Stimulated activated CD8-positive, alpha-beta memory T cell treated with anti-CD3 and anti-CD28 coated beads, Interleukin-7, amount 100 ng/mL, for 4 hours (primary cell): ENCODE measurements around the gene UNC119B.

Source experiments
- DNase-seq, 2 donors: peaks; one replicate each; pipeline ENCODE4 v3.0.0-alpha.2; 2020; ENCODE audit warnings: low read depth in 2 of 2

UNC119B gene

GRCh38 chr12:120739031-120739762, 28.9 kb downstream of the UNC119B start:
- DNase-seq = no peak

GRCh38 chr12:120739821-120740613, 29.8 kb downstream of the UNC119B start:
- no peak for DNase-seq

DNA sequence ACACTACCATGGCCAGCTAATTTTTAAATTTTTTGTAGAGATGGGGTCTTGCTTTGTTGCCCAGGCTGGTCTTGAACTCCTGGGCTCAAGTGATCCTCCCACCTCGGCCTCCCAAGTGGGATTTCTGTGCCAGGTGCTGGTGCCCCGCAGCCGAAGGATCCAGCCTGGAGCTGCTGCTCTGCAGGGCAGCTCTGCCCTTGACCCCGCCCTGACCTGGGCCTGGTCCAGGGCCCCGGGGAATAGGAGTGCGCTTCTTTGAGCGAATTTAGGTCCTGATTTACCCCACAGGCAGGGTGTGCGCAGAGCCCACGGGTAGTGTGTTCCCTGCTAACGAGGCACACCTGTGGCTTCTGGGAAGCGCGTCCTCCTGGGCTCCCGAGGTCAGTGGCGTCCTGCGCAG, 30.6 kb downstream of the UNC119B start:
- no peak for DNase-seq

GRCh38 chr12:120741476-120742421, 31.5 kb downstream of the UNC119B start:
- DNase-seq = no peak

DNA sequence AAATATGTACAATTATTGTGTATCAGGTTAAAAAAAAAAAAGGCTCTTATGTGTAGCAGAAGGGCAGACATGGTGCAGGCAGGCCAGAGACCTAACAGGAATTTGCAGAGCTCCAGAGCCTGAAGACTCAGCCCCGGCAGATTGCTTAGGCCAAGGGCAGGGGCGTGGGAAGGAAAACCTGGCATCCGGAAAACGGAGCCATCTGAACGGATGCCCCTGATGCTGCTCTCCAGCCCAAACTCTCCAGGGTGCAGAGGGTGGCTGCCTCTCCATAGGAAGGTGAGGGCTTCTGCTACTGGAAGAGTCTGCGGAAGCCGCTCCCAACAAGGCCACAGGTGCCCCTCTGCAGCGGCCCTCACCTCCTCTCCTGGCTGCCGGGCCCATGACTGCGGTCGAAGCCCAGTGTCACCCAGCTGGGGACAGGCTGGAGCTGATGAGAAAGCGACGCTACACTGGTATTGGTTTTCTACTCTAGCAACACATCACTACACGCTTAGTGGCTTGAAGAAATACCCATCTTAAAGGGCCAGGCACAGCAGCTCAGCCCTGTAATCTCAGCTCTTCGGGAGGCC, 34.8 kb downstream of the UNC119B start:
- DNase-seq = no peak

- DNase-seq = no peak
These were observed 38.0 kb downstream of the UNC119B start for GRCh38 chr12:120748242-120748641.

GRCh38 chr12:120749256-120749655, 39.0 kb downstream of the UNC119B start:
- no peak for DNase-seq

GRCh38 chr12:120750806-120751205, 40.5 kb downstream of the UNC119B start:
- no peak for DNase-seq

DNA sequence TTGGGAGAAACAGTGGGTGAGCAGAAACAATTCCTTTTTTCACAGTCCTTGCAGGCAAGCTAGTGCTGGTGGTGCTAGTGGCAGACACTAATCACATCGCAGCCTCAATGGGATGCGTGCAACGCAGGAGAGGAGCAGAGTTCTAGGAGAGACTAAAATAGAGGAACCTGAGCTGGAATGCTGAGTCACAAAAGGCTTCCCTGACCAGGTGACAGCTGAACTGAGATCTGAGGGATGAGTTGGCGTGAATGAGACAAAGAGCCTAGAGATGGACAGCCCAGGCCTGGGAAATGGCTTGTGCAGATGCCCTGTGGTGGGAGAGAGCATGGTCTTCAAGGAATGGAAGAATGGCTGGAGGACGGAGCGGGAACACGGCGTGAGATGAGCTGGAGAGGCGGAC, 41.1 kb downstream of the UNC119B start:
- no peak for DNase-seq

GRCh38 chr12:120754792-120755191, 44.5 kb downstream of the UNC119B start:
- DNase-seq = no peak

DNA sequence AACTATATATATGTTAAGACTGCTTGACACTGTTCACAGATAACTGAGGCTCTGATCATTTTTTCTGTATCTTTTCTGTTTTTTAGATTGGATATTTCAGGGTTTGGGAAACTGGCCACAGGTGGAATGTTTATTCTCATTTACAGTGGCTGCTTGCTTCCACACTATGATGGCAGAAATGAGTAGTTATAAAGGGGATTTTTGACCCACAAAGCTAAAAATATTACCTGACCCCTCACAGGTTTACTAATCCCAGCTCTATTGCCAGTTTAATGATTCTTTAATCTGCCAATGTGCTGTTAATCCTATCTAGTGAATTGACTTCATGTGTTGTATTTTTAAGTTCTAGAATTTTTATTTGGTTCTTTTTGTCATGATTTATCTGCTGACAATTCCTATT, 45.0 kb downstream of the UNC119B start:
- DNase-seq = no peak

- DNase-seq = no peak
These were observed 47.0 kb downstream of the UNC119B start for GRCh38 chr12:120757226-120757742.

DNA sequence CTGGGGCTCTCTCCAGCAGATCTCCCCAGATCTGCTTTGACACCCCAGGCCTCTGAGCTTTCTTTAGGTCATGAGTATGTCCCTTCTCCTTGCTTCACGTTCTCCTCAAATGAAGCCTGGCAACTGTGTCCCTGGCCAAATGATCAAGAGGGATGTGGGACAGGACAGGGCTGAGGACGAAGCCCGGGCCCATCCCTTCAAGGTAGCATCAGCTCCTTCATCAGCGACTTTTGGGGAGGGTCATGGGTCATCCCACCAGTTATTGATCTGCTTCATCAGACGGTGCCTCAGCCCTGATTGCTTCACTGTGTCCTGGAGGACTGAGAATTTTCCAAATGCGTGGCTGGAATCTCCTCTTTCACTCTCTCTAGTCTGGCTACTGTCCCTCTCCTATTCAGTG, 47.7 kb downstream of the UNC119B start:
- DNase-seq = no peak

DNA sequence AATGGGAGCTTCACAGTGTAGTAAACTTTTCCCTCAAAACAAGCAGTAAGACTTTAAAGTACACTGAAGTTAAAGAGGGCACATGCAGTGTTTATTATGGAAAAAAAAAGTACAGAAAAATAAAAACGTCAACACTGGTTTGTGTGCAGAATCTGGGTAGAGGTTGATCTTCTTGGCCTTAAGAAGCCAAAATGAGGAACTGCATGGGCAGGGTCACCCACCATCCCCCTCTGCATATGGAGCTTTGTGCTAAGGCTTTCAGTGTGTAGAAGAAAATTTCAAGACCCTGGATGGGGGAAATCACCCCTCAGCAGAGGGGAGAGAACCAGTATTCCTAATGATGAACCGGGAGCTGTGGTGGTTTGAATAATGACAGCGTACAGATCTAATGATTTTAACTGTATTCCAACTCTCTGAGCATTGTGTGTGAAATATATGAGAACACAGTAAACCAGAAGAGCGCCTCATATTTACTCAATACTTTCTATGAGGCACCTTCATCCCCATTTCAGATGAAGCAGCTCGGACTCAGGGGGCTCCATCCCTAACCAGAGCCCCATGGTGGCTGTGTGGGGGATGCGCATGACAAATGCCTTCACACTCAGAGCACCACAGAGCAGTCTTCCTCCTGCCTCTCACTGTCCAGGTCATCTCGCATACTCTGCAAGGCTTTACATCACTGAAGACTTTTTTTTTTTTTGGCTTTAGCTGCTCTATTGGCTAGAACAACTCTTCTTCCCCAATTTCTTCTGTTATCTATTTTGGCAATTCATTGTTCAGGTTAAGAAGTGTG, 48.7 kb downstream of the UNC119B start:
- no peak for DNase-seq

DNA sequence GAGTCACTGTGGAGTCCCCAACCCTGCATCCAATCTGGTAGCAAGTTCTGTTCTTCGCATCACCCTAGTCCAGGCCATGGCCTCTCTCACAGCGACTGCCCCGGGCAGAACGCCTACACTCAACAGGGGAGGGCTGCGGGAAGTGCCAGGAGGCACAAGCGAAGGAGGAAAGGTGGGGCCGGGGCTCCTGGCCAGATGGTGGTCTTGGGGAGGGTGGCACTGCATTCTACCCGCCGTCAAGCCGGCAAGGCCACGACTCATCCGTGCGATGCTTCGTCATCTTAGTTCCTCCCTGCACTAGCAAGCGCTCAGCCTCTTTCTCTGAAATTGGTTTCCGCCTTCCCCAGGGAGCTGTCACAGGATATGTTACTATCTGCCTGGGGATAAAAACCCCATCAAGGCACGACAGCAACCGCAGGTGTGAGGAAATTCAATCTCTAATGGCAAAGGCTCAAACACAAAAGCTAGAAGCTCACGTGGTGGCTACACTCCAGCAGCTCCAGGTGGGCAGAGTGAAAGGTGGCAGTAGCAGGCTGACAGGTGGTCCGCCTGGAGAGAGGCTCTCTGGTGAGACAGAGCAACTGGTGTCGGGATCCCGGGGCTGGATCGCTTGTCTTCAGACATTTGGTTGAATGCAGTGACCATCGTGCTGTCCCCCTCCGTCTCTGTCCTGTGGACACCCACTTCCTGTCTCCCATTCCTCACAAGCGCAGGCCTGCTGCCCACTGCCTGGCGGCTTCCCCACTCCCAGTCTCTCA, 49.5 kb downstream of the UNC119B start:
- no peak for DNase-seq

GRCh38 chr12:120760349-120761254, 50.3 kb downstream of the UNC119B start:
- no peak for DNase-seq

- no peak for DNase-seq
These were observed 51.3 kb downstream of the UNC119B start for GRCh38 chr12:120761519-120761934.

- no peak for DNase-seq
These were observed 51.8 kb downstream of the UNC119B start for GRCh38 chr12:120762086-120762485.

- DNase-seq = no peak
These were observed 53.0 kb downstream of the UNC119B start for GRCh38 chr12:120763250-120763649.
